Rectal smooth muscle tissue (tissue), 1 donor: Measurements from ENCODE around the gene RAB11FIP4.

Experiments used
- H3K27ac ChIP-seq: one replicate; pipeline ENCODE4 v1.7.0; 2013; ENCODE audit warnings: low read depth, low read length, inconsistent platforms
- H3K27me3 ChIP-seq: one replicate; pipeline ENCODE4 v1.7.0; 2013; ENCODE audit warnings: low read length; ENCODE audit not compliant: control insufficient read depth, insufficient read depth
- H3K36me3 ChIP-seq: one replicate; pipeline ENCODE4 v1.7.0; 2013; ENCODE audit warnings: low read length; ENCODE audit not compliant: control insufficient read depth, insufficient read depth
- H3K4me1 ChIP-seq: one replicate; pipeline ENCODE4 v1.7.0; 2013; ENCODE audit warnings: low read length; ENCODE audit not compliant: control insufficient read depth, insufficient read depth
- H3K4me3 ChIP-seq: one replicate; pipeline ENCODE4 v1.7.0; 2013; ENCODE audit warnings: low read length
- H3K9ac ChIP-seq: one replicate; pipeline ENCODE4 v1.7.0; 2013; ENCODE audit warnings: low read length

Gene RAB11FIP4

DNA sequence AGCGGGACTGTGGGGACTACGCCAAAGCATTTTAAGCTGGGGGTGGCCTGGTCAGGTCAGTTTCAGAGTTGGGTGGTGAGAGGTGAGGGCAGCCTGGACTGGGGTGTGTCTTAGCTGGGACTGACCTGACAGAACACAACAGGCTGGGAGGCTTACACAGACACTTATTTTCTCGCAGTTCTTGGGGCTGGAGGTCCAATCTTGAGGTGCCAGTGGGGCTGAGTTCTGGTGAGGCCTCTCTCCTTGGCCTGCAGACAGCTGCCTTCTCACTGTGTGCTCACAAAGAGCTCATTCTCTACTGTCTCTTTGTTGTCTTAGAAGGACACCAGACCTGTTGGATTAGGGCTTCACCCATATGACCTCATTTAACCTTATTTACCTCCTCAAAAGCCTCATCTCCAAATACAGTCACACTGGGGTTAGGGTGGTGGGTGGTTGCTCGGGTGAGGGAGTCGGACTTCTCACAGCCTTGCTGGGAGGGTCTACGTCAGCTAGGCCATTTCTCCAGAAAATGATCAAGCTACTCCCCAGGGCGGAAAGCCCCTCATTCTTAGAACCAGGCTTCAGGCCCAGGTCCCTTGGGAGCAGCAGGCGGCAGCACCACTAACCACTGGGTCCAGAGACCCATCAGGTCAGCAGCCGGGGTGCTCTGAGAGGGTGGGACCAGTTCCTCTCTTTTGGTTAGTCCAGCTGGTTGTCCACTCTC is 149.3 kb downstream of the RAB11FIP4 start:
- no peaks in the 10 kb centered on the region for H3K4me1 ChIP-seq
- no peaks in the 10 kb centered on the region for H3K27me3 ChIP-seq
- no peak overlapping the region for H3K27ac ChIP-seq
- no peak overlapping the region for H3K4me3 ChIP-seq
- no peak overlapping the region for H3K9ac ChIP-seq
- H3K36me3 ChIP-seq, result no peaks in the 10 kb centered on the region

DNA sequence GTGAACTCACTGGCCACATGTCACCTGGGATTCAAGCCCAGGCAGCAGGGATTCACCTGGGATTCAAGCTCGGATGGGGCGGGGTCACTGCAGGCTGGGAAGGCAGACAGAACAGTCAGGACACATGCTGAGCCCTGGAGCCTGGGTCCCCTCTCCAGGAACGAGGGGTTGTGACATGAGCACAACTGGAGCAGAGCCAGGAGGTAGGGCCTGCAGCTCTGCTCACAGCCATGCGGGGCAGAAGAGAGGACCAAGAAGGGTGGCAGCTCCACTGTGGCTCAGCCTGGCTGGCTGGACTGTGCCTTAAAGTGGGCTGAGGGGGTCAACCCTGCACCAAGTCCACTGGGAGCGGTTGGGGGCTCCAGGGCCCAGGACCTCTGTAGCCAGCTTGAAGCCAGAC is 150.1 kb downstream of the RAB11FIP4 start:
- Histone ChIP-seq H3K27me3 (no peaks in the 10 kb centered on the region), H3K4me3 (no peak overlapping the region), H3K9ac (no peak overlapping the region), H3K27ac (no peak overlapping the region), H3K4me1 (no peaks in the 10 kb centered on the region), H3K36me3 (no peaks in the 10 kb centered on the region)

- Histone ChIP-seq H3K27ac (no peak overlapping the region), H3K4me3 (no peak overlapping the region), H3K36me3 (no peaks in the 10 kb centered on the region), H3K27me3 (no peaks in the 10 kb centered on the region), H3K4me1 (no peaks in the 10 kb centered on the region), H3K9ac (no peak overlapping the region)
Measured at GRCh38 chr17:31544186-31544585, 152.7 kb downstream of the RAB11FIP4 start.

GRCh38 chr17:31546650-31547049 is 155.2 kb downstream of the RAB11FIP4 start:
- Histone ChIP-seq H3K4me3 (no peak overlapping the region), H3K36me3 (no peaks in the 10 kb centered on the region), H3K27me3 (no peaks in the 10 kb centered on the region), H3K27ac (no peak overlapping the region), H3K4me1 (no peaks in the 10 kb centered on the region), H3K9ac (no peak overlapping the region)

DNA sequence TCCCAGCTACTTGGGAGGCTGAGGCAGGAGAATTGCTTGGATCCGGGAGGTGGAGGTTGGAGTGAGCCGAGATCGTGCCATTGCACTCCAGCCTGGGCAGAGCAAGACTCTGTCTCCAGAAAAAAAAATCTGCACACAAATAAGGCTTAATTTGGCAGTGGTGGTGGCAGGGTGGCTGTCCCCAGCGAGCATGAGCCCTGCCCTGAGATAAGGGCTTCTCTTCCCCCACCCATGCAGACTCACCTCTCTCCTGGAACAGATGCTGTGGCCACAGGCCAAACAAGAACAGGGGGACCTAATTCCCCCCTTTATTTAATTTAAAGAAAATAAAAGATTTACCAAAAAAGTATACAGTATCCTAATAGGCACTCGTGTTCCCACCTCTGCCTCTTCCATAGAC is 157.2 kb downstream of the RAB11FIP4 start:
- Histone ChIP-seq H3K9ac (no peak overlapping the region), H3K27ac (no peak overlapping the region), H3K27me3 (no peaks in the 10 kb centered on the region), H3K4me1 (no peaks in the 10 kb centered on the region), H3K36me3 (no peaks in the 10 kb centered on the region), H3K4me3 (no peak overlapping the region)

DNA sequence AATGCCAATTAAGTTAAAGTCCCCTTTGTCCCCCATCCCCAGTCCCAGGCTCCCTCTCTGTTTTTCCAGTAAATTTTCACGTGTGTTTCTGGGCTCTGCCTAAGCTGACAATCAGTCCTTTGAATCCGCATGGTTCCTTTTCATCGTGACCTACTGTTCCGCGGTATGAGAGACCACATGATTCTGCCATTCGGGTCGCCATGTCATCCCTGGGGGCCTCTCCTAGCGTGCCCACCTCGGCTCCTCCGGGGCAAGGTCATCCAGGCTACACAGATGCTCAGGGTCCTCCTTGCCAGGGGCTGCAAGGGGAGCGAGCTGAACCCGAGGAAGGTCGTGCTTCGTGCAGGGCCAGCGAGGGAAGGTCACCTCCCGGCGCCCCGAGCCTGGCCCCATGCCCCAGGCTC is 157.6 kb downstream of the RAB11FIP4 start:
- peak overlapping the region; percentile 7 for H3K9ac ChIP-seq
- no peaks in the 10 kb centered on the region for H3K27me3 ChIP-seq
- H3K4me1 ChIP-seq, result no peaks in the 10 kb centered on the region
- H3K27ac ChIP-seq, result peak overlapping the region; percentile 78
- H3K36me3 ChIP-seq, result no peaks in the 10 kb centered on the region
- H3K4me3 ChIP-seq, result peak overlapping the region; percentile 80

- Histone ChIP-seq H3K27ac (peak overlapping the region; percentile 78), H3K4me3 (peak overlapping the region; percentile 80), H3K4me1 (no peaks in the 10 kb centered on the region), H3K27me3 (no peaks in the 10 kb centered on the region), H3K9ac (peak overlapping the region; percentile 24), H3K36me3 (no peaks in the 10 kb centered on the region)
Measured at GRCh38 chr17:31549525-31550388, 158.3 kb downstream of the RAB11FIP4 start.

- Histone ChIP-seq H3K27ac (no peak overlapping the region), H3K4me3 (peak overlapping the region; percentile 62), H3K36me3 (no peaks in the 10 kb centered on the region), H3K4me1 (no peaks in the 10 kb centered on the region), H3K27me3 (no peaks in the 10 kb centered on the region), H3K9ac (no peak overlapping the region)
Measured at GRCh38 chr17:31550389-31551056, 159.0 kb downstream of the RAB11FIP4 start.

GRCh38 chr17:31552568-31552967 is 161.1 kb downstream of the RAB11FIP4 start:
- H3K27ac ChIP-seq, result no peak overlapping the region
- H3K36me3 ChIP-seq, result no peaks in the 10 kb centered on the region
- H3K4me1 ChIP-seq, result no peaks in the 10 kb centered on the region
- H3K27me3 ChIP-seq, result no peaks in the 10 kb centered on the region
- no peak overlapping the region for H3K4me3 ChIP-seq
- no peak overlapping the region for H3K9ac ChIP-seq

DNA sequence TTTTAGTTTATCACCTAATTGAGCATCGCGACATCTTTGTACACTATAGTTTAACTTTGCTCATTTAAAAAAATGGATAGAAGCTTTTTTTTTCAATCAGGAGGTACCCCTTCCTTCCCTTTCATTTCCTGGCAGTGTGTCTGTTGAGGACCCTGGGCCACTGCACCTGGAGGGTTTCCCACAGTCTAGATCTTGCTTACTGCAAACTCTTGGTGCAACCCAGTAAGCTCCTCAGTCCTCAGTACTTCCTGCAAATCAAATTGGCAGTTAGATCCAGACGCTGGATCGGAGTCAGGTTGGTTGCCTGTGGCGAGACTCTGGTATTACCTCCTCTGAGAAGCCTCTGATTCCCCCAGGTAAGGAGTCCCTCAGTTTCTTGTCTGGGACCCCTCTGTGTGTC is 162.0 kb downstream of the RAB11FIP4 start:
- no peak overlapping the region for H3K9ac ChIP-seq
- H3K36me3 ChIP-seq, result no peaks in the 10 kb centered on the region
- H3K27ac ChIP-seq, result no peak overlapping the region
- H3K27me3 ChIP-seq, result no peaks in the 10 kb centered on the region
- H3K4me1 ChIP-seq, result peaks cover 4% of the 10 kb centered on the region
- H3K4me3 ChIP-seq, result no peak overlapping the region

GRCh38 chr17:31554930-31555329 is 163.5 kb downstream of the RAB11FIP4 start:
- Histone ChIP-seq H3K27me3 (no peaks in the 10 kb centered on the region), H3K9ac (no peak overlapping the region), H3K4me1 (peaks cover 4% of the 10 kb centered on the region), H3K36me3 (no peaks in the 10 kb centered on the region), H3K27ac (no peak overlapping the region), H3K4me3 (no peak overlapping the region)

GRCh38 chr17:31556969-31557645 is 165.6 kb downstream of the RAB11FIP4 start:
- Histone ChIP-seq H3K27ac (no peak overlapping the region), H3K4me3 (no peak overlapping the region), H3K27me3 (no peaks in the 10 kb centered on the region), H3K9ac (no peak overlapping the region), H3K36me3 (no peaks in the 10 kb centered on the region), H3K4me1 (peaks cover 14% of the 10 kb centered on the region)
